Central memory CD8-positive, alpha-beta T cell (primary cell): ENCODE measurements around the gene MFRP.

ENCODE experiments used
- ATAC-seq: fragments of 150-1000 bp; cut with Tn5 transposase; replicated peaks from 2 replicates; pipeline ENCODE4 v1.10.0; 2022; ENCODE audit warnings: mild to moderate bottlenecking, moderate FRiP score, moderate number of reproducible peaks; ENCODE audit not compliant: poor library complexity, severe bottlenecking; ENCODE audit errors: extremely low read depth
- DNase-seq, 2 donors: peaks; one replicate each; pipeline ENCODE4 v3.0.0; 2021; ENCODE audit warnings: low spot score in 2 of 2
- H3K27ac Mint-ChIP-seq: one replicate; pipeline ENCODE4 v1.8.0; 2022; ENCODE audit warnings: low read depth, mild to moderate bottlenecking, moderate library complexity, mixed read lengths
- H3K27me3 Mint-ChIP-seq: one replicate; pipeline ENCODE4 v1.8.0; 2022; ENCODE audit warnings: mixed read lengths
- H3K36me3 Mint-ChIP-seq: one replicate; pipeline ENCODE4 v1.8.0; 2022; ENCODE audit warnings: mild to moderate bottlenecking, moderate library complexity, mixed read lengths; ENCODE audit not compliant: insufficient read depth
- H3K4me1 Mint-ChIP-seq: one replicate; pipeline ENCODE4 v1.8.0; 2022; ENCODE audit warnings: mixed read lengths
- H3K4me3 Mint-ChIP-seq: one replicate; pipeline ENCODE4 v1.8.0; 2022; ENCODE audit warnings: mild to moderate bottlenecking, moderate library complexity, mixed read lengths
- H3K9me3 Mint-ChIP-seq: one replicate; pipeline ENCODE4 v1.8.0; 2022; ENCODE audit warnings: mixed read lengths

Gene MFRP

DNA sequence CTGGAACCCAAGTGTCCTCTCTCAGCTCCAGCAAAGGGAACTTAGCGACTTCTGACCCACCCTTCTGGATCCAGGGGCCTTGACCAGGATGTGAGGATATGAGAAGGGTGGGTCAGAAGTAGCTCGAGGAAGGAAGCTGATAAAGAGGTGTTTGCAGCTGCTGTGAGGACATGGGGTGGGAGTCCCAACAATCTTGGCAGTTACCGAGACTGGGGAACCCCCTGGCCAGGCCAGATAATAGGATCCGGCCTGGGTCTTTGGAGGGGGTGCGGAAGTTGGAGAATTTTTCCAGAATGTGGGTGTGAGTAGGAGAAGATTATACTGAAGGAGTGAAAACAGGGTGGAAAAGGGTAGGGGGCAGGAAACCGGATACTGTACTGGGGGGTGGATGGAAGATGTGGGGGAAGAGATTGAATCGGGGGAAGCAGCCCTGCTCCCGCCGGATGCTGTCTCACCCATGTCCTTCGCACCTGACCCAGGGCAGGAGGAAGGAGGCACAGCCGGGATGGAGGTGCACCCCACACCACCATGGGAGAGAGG, 26.7 kb downstream of the MFRP start:
- ATAC-seq: no peak
- Mint-ChIP-seq H3K9me3 (no peaks in the 10 kb centered on the region), H3K27me3 (peaks cover 41% of the 10 kb centered on the region), H3K27ac (peak overlapping the region; percentile 35), H3K4me3 (peak overlapping the region; percentile 77), H3K4me1 (peaks cover 31% of the 10 kb centered on the region), H3K36me3 (peaks cover 2% of the 10 kb centered on the region)
- DNase-seq: no peak

DNA sequence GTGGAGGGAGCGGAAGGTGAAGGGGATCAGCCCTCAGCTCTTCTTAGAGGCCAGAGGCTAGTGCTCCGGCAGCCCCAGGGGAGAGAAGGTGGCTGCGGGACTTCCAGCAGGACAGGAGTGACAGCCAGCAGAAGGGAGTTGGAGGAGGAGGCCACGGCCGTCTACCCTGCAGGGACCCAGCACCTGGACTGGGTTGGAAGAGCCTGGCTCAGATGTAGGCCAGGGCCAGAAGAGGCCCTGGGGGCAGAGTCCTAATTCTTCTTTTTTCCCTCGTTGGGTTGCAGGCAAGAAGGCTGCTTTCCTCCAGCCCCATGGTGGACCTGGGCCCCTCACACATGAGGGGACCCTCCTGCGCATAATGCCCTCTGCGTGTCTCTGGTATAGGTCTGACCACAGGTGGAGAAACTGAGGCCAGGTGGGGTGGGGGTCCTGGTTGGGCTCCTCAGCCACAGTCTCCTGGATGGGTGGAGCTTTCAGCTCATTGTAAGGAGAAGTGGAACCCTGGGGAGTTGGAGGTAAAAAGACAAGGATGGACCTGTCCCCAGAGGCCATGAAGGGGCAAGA, 27.3 kb downstream of the MFRP start:
- ATAC-seq (no peak), DNase-seq (no peak)
- Mint-ChIP-seq H3K4me3 (peak overlapping the region; percentile 77), H3K27me3 (peaks cover 47% of the 10 kb centered on the region), H3K4me1 (peaks cover 31% of the 10 kb centered on the region), H3K27ac (peak overlapping the region; percentile 35), H3K36me3 (peaks cover 2% of the 10 kb centered on the region), H3K9me3 (no peaks in the 10 kb centered on the region)

DNA sequence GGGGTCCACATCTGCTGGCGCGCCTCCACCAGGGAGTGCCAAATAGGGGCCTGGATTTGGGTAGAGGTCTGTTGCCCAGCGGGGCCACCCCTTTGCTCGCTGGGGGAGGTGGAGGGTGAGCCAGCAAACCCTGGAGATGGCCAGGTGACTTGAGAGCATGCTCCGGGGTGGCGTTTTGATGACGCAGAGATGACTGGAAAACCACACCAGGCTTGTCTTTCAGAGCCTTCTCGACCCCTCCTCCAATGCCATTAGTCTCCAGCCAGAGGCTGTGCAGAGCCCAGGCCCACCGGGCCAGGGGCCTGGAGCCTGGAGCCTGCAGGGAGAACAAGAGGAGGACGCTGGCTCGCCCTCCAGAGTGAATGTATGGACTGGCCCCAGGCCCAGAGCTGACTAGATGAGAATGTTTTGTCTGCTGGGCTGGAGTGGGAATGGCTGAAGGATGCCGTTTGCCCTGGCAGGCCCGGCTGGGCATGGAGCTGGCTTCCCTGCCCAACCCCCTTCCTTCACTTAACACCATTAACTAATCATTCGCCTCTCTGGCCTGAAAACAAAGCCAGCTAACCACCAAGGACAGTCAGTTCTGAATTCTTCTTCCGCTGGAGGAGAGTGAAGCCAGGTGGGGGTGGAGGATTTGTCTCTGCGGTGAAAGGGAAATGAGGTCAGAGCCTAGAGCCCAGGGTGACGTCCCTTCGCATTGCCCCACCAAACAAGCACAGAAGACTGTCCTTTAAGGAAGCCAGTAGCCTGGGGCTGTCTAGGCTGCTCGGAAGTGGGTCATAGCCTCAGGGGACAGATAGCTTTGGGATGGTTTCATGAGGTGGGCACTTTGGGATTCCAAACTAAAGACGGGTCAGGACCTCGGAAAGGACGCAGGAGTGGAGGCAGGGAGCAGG, 28.0 kb downstream of the MFRP start:
- peak overlapping the region; percentile 77 for H3K4me3 Mint-ChIP-seq
- H3K4me1 Mint-ChIP-seq: peaks cover 25% of the 10 kb centered on the region
- H3K36me3 Mint-ChIP-seq: peaks cover 2% of the 10 kb centered on the region
- ATAC-seq (no peak), DNase-seq (no peak)
- no peak overlapping the region for H3K27ac Mint-ChIP-seq
- H3K9me3 Mint-ChIP-seq: no peaks in the 10 kb centered on the region
- H3K27me3 Mint-ChIP-seq: peaks cover 49% of the 10 kb centered on the region

- no peaks in the 10 kb centered on the region for H3K9me3 Mint-ChIP-seq
- H3K4me1 Mint-ChIP-seq: peaks cover 22% of the 10 kb centered on the region
- ATAC-seq (no peak), DNase-seq (no peak)
- no peak overlapping the region for H3K27ac Mint-ChIP-seq
- H3K36me3 Mint-ChIP-seq: peaks cover 2% of the 10 kb centered on the region
- no peak overlapping the region for H3K4me3 Mint-ChIP-seq
- peaks cover 49% of the 10 kb centered on the region for H3K27me3 Mint-ChIP-seq
Observed at GRCh38 chr11:119317592-119318239, 28.8 kb downstream of the MFRP start.

DNA sequence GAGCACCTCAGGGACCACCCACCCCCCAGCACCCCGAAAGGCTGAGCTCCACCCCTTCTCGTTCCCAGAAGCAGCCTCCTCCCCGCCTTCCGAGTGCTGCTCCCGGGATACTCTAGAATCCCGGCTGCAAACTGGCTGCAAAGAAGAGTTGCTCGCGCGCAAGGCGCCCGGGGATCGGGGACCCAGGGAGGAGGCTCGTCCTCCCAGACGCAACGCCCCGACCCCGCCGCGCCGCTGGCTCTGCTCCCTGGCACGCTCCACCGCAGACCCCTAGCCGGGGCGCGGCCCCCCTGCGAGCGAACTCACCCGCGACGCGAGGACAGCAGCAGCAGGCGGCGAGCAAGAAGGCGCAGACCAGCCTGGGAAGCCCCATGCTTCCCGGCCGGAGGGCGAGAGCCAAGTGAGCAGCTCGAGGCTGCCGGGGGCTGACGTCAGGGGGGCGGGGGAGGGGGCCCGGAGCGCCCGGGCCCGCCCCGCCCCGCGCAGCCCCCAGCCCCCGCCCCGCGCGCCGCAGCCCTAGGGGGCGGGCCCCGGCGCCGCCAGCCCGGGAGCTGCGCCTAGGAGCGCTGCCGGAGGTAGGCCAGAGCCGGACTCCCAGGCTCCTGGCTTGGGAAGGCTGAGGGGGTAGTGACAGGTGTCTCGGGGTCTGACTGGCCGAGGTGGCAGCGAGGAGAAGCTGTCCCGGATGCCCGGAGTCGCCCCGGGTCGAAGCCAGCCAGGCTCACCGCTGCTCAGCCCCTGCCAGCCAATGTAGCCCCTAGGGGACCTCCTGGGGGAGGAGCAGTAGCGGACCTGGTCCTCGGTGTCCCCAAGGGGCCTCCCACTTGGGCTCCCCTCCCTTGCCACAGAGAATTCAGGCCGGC, 29.5 kb downstream of the MFRP start, which contains the start of gene MCAM:
TSS of gene MCAM (minus strand) at position 402 of the 863 bp plus-strand sequence. CDS start at position 373, 29 bp downstream.
- Mint-ChIP-seq H3K27me3 (peaks cover 49% of the 10 kb centered on the region), H3K4me3 (peak within 1 kb of the TSS; percentile 67), H3K4me1 (peaks cover 22% of the 10 kb centered on the region), H3K9me3 (no peaks in the 10 kb centered on the region), H3K36me3 (peaks cover 2% of the 10 kb centered on the region), H3K27ac (no peak within 1 kb of the TSS)
- DNase-seq: no peak
- ATAC-seq: no peak

GRCh38 chr11:119316016-119316728, 30.3 kb downstream of the MFRP start:
- H3K36me3 Mint-ChIP-seq: peaks cover 2% of the 10 kb centered on the region
- H3K27me3 Mint-ChIP-seq: peaks cover 49% of the 10 kb centered on the region
- H3K4me1 Mint-ChIP-seq: peaks cover 16% of the 10 kb centered on the region
- H3K4me3 Mint-ChIP-seq: peak overlapping the region; percentile 67
- H3K27ac Mint-ChIP-seq: no peak overlapping the region
- ATAC-seq (no peak), DNase-seq (no peak)
- no peaks in the 10 kb centered on the region for H3K9me3 Mint-ChIP-seq

GRCh38 chr11:119315131-119316015, 31.1 kb downstream of the MFRP start:
- Mint-ChIP-seq H3K36me3 (peaks cover 2% of the 10 kb centered on the region), H3K9me3 (no peaks in the 10 kb centered on the region), H3K4me3 (peak overlapping the region; percentile 67), H3K27ac (no peak overlapping the region), H3K4me1 (peaks cover 14% of the 10 kb centered on the region), H3K27me3 (peaks cover 49% of the 10 kb centered on the region)
- ATAC-seq (peak; percentile 68), DNase-seq (no peak)

- H3K36me3 Mint-ChIP-seq: peaks cover 2% of the 10 kb centered on the region
Observed at GRCh38 chr11:119314726-119315125, 31.8 kb downstream of the MFRP start.

DNA sequence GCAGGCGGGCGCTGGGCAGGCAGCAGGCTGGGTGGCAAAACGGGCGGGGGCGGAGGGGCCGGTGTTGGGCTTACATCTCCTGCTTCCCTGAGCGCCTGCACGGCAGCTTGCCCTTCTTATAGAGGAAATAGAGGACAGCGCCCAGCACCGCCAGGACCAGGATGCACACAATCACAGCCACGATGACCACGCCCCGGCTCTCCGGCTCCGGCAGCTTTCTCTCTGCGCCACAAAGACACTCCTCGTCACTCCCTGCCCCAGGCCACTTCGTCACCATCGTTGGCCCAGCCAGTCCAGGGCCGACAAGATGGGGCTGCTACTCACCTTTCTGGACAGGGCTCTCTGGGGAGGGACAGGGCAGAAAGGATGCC, 35.8 kb downstream of the MFRP start:
- H3K9me3 Mint-ChIP-seq: no peaks in the 10 kb centered on the region
- ATAC-seq: no peak

More at GRCh38 chr11:119314726-119315125, 31.8 kb downstream of the MFRP start:
- H3K4me3 Mint-ChIP-seq: peak overlapping the region; percentile 67
- ATAC-seq: no peak
- no peaks in the 10 kb centered on the region for H3K9me3 Mint-ChIP-seq
- H3K27ac Mint-ChIP-seq: no peak overlapping the region
- H3K4me1 Mint-ChIP-seq: peaks cover 10% of the 10 kb centered on the region
- no peak for DNase-seq
- H3K27me3 Mint-ChIP-seq: peaks cover 45% of the 10 kb centered on the region

GRCh38 chr11:119309953-119310681, 36.4 kb downstream of the MFRP start:
- peaks cover 12% of the 10 kb centered on the region for H3K27me3 Mint-ChIP-seq
- DNase-seq (no peak), ATAC-seq (no peak)
- H3K36me3 Mint-ChIP-seq: peaks cover 2% of the 10 kb centered on the region
- H3K9me3 Mint-ChIP-seq: no peaks in the 10 kb centered on the region
- no peak overlapping the region for H3K27ac Mint-ChIP-seq
- H3K4me1 Mint-ChIP-seq: no peaks in the 10 kb centered on the region
- no peak overlapping the region for H3K4me3 Mint-ChIP-seq

More for the DNA sequence above, 35.8 kb downstream of the MFRP start:
- peaks cover 17% of the 10 kb centered on the region for H3K27me3 Mint-ChIP-seq
- H3K27ac Mint-ChIP-seq: no peak overlapping the region
- H3K36me3 Mint-ChIP-seq: peaks cover 2% of the 10 kb centered on the region
- H3K4me3 Mint-ChIP-seq: no peak overlapping the region
- H3K4me1 Mint-ChIP-seq: peaks cover 5% of the 10 kb centered on the region
- no peak for DNase-seq
